Thoracic aorta (tissue), 2 donors: Measurements from ENCODE around the gene TREML2. TPM values are rescaled to one million over a fixed set of nuclear protein-coding genes. Genes with fewer than 3 reads are reported as not detected.
"Not testable (repeated sequence)": the region's sequence is repeated elsewhere in the genome, so short reads cannot be mapped to it uniquely, and the experiment has no call there.

Experiments used
- ATAC-seq: fragments of 150-250 bp; one replicate; pipeline ENCODE4 v1.8.0; 2017; ENCODE audit warnings: low read depth; ENCODE audit not compliant: insufficient number of reproducible peaks, low FRiP score
- DNase-seq: peaks from one replicate; pipeline ENCODE4 v3.0.0-alpha.2; 2020; ENCODE audit warnings: low spot score
- H3K27ac ChIP-seq, 2 donors: fragments of 200-600 bp; sonication (generic); 1 replicate in 1 of 2; 2 replicates in 1 of 2; pipeline ENCODE4 v1.5.1; 2016; ENCODE audit warnings: mild to moderate bottlenecking in 2 of 2, moderate library complexity in 2 of 2
- H3K27me3 ChIP-seq: fragments of 200-600 bp; sonication (generic); replicated peaks from 2 replicates; pipeline ENCODE4 v1.6.0; 2016; ENCODE audit warnings: mild to moderate bottlenecking; ENCODE audit not compliant: insufficient read depth
- H3K36me3 ChIP-seq: fragments of 200-600 bp; sonication (generic); one replicate; pipeline ENCODE4 v1.5.1; 2016
- H3K4me1 ChIP-seq, 2 donors: fragments of 200-600 bp; sonication (generic); 1 replicate in 1 of 2; 2 replicates in 1 of 2; pipeline versions ENCODE4 v1.5.1 to v1.6.0; 2016; ENCODE audit warnings: low read depth in 2 of 2, mild to moderate bottlenecking in 1 of 2; ENCODE audit not compliant: control insufficient read depth in 1 of 2
- H3K4me3 ChIP-seq: fragments of 200-600 bp; sonication (generic); 2 replicates; pipeline ENCODE4 v1.5.1; 2016; ENCODE audit warnings: mild to moderate bottlenecking
- H3K9me3 ChIP-seq: fragments of 200-600 bp; sonication (generic); 2 replicates; pipeline ENCODE4 v1.5.1; 2016
- total RNA-seq, 2 donors: library from RNA; depleted of rRNA; stranded (reverse); fragments of >200 nt; gene quantifications; one replicate each; pipeline versions ENCODE4 v1.1.0 to v1.2.3, GENCODE V29; 2016
- TF ChIP-seq, protein P1 (sequence below): fragments of 200-600 bp; sonication (generic); IDR thresholded peaks from one replicate; pipeline ENCODE4 v1.5.1; 2019; ENCODE audit warnings: antibody characterized with exemption

TREML2 gene
- total RNA-seq = under 1 TPM in 1 of 2 donors, not detected in 1; 0.49 TPM

DNA sequence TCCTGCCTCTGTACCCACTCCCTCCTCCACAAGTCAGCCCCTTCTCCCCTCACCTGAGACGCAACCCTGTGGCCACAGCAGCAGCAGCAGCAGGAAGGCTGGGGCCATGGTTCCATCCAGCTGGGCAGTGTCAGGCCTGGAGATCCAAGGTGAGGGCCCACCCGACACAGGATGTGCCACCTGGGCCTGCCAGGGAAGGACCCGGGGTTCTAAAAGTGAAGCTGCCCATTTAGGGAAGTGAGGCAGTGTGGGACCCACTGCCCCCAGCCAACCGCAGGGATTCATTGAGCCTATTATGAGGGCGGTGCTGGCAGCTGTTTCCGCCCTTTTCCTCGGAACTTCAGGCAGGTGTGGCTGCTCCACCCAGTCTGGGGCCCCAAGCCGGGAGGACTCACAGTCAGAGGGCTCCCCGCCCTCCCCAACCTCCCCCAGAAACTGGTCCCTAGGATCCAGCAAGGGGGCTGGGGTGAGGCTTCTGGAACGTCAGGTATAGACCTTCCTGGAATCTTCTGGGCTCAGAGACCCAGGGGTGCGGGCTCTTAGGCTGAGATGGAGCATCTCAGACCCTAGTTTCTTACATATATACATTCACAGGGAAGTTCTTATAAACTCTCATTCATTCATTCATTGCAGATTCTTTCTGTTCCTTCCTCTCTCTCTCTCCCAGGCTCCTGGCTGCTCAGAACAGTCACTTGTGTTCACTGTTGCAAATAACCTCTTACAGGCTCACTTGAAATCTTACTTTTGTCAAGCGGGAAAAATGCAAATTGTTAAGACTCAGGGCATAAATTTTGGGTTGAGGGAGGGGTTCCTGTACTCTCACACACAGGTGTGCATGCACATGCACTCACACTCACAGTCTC lies at the start of gene TREML2:
TSS of gene TREML2 (minus strand) at position 249 of the 863 bp plus-strand sequence. CDS start at position 108, 141 bp downstream.
- DNase-seq = no peak

GRCh38 chr6:41247882-41248705 lies 47.1 kb upstream of the TREML2 start:
- Histone ChIP-seq H3K36me3 (no peaks in the 10 kb centered on the region), H3K27me3 (no peaks in the 10 kb centered on the region), H3K27ac (no peak overlapping the region), H3K9me3 (no peaks in the 10 kb centered on the region), H3K4me1 (no peaks in the 10 kb centered on the region), H3K4me3 (no peak overlapping the region)
- TF ChIP-seq, protein P1, sequence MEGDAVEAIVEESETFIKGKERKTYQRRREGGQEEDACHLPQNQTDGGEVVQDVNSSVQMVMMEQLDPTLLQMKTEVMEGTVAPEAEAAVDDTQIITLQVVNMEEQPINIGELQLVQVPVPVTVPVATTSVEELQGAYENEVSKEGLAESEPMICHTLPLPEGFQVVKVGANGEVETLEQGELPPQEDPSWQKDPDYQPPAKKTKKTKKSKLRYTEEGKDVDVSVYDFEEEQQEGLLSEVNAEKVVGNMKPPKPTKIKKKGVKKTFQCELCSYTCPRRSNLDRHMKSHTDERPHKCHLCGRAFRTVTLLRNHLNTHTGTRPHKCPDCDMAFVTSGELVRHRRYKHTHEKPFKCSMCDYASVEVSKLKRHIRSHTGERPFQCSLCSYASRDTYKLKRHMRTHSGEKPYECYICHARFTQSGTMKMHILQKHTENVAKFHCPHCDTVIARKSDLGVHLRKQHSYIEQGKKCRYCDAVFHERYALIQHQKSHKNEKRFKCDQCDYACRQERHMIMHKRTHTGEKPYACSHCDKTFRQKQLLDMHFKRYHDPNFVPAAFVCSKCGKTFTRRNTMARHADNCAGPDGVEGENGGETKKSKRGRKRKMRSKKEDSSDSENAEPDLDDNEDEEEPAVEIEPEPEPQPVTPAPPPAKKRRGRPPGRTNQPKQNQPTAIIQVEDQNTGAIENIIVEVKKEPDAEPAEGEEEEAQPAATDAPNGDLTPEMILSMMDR = no peak
- no peak for DNase-seq
- no peak for ATAC-seq

More for the DNA sequence above, at the start of gene TREML2:
- Histone ChIP-seq H3K4me1 (no peaks in the 10 kb centered on the region), H3K9me3 (no peaks in the 10 kb centered on the region), H3K36me3 (no peaks in the 10 kb centered on the region), H3K27me3 (no peaks in the 10 kb centered on the region), H3K27ac (peak within 1 kb of the TSS in 1 of 2 donors; percentile 2), H3K4me3 (no peak within 1 kb of the TSS)
- no peak for ATAC-seq
- TF ChIP-seq, protein P1 = no peak

DNA sequence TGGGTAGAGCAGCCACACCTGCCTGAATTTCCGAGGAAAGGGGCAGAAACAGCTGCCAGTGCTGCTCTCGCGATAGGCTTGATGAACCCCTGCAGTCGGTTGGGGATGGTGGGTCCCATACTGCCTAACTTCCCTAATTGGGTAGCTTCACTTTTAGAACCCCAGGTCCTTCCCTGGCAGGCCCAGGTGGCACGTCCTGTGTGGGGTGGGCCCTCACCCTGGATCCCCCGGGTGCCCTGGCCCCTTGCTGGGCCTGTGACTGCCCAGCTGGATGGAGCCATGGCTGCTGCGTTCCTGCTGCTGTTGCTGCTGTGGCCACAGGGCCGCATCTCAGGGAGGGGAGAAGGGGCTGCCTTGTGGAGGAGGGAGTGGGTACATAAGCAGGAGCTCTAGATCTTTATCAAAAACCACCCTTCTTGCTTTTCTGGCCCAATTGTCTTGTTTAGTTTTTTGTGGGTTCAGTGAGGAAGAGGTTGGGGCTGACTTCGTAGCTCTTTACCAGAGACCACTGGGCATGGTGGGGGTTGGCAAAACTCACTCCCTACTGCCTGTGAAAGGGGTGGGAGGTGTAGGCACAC lies 46.4 kb upstream of the TREML2 start:
- no peaks in the 10 kb centered on the region for H3K36me3 ChIP-seq
- TF ChIP-seq, protein P1 = no peak
- no peak overlapping the region for H3K4me3 ChIP-seq
- H3K27ac ChIP-seq = no peak overlapping the region
- no peaks in the 10 kb centered on the region for H3K27me3 ChIP-seq
- H3K9me3 ChIP-seq = no peaks in the 10 kb centered on the region
- DNase-seq = no peak
- no peak for ATAC-seq
- H3K4me1 ChIP-seq = no peaks in the 10 kb centered on the region

DNA sequence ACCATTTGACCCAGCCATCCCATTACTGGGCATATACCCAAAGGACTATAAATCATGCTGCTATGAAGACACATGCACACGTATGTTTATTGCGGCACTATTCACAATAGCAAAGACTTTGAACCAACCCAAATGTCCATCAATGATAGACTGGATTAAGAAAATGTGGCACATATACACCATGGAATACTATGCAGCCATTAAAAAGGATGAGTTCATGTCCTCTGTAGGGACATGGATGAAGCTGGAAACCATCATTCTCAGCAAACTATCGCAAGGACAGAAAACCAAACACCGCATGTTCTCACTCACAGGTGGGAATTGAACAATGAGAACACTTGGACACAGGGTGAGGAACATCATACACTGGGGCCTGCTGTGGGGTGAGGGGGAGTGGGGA lies 45.6 kb upstream of the TREML2 start:
- not testable (repeated sequence) for DNase-seq, ATAC-seq, H3K4me3 ChIP-seq, H3K4me1 ChIP-seq, H3K36me3 ChIP-seq, H3K9me3 ChIP-seq, H3K27ac ChIP-seq, H3K27me3 ChIP-seq

- H3K27ac ChIP-seq = no peak overlapping the region
- ATAC-seq = no peak
- H3K4me3 ChIP-seq = no peak overlapping the region
- no peaks in the 10 kb centered on the region for H3K9me3 ChIP-seq
- DNase-seq = no peak
- no peaks in the 10 kb centered on the region for H3K27me3 ChIP-seq
- H3K4me1 ChIP-seq = no peaks in the 10 kb centered on the region
- H3K36me3 ChIP-seq = no peaks in the 10 kb centered on the region
- TF ChIP-seq, protein P1 = no peak
Measured at GRCh38 chr6:41239467-41240159, 38.7 kb upstream of the TREML2 start.
